Fibroblast of lung (primary cell): ENCODE data around the gene DNPEP. TPM values are rescaled to one million over a fixed set of nuclear protein-coding genes. Genes with fewer than 3 reads are reported as not detected.

Experiments
- DNase-seq, 2 donors: peaks; one replicate each; pipeline versions ENCODE4 v3.0.0 to v3.0.0-alpha.2; 2010; ENCODE audit warnings: low read depth in 2 of 2
- H2AFZ ChIP-seq: 2 replicates; pipeline ENCODE4 v1.5.1; 2012; ENCODE audit warnings: low read length, control low read depth, inconsistent platforms
- H3K27ac ChIP-seq: 2 replicates; pipeline ENCODE4 v1.5.1; 2011; ENCODE audit warnings: low read length, control low read depth; ENCODE audit not compliant: insufficient read depth
- H3K27me3 ChIP-seq: 2 replicates; pipeline ENCODE4 v1.5.1; 2011; ENCODE audit warnings: mild to moderate bottlenecking, low read length; ENCODE audit not compliant: control insufficient read depth, insufficient read depth
- H3K36me3 ChIP-seq: 2 replicates; pipeline ENCODE4 v1.5.1; 2011; ENCODE audit warnings: low read length; ENCODE audit not compliant: control insufficient read depth, insufficient read depth
- H3K4me1 ChIP-seq: 2 replicates; pipeline ENCODE4 v1.5.1; 2011; ENCODE audit warnings: low read length; ENCODE audit not compliant: control insufficient read depth, insufficient read depth; ENCODE audit errors: extremely low read depth
- H3K4me2 ChIP-seq: 2 replicates; pipeline ENCODE4 v1.5.1; 2011; ENCODE audit warnings: low read length, control low read depth; ENCODE audit not compliant: insufficient read depth; ENCODE audit errors: extremely low read depth
- H3K4me3 ChIP-seq, 4 experiments: fragments of 200-600 bp in 1 of 4; sonication (generic) in 1 of 4; replicated peaks in 1 of 4; 2 replicates each; pipeline ENCODE4 v1.5.1; 2011 to 2016; ENCODE audit warnings: low read length in 4 of 4, low read depth in 3 of 4, mild to moderate bottlenecking in 3 of 4, control low read depth in 2 of 4, inconsistent platforms in 1 of 4, mixed read lengths in 1 of 4; ENCODE audit not compliant: insufficient read depth in 1 of 4; ENCODE audit errors: control extremely low read depth in 1 of 4
- H3K79me2 ChIP-seq: 2 replicates; pipeline ENCODE4 v1.5.1; 2012; ENCODE audit warnings: mild to moderate bottlenecking, low read length, inconsistent platforms; ENCODE audit not compliant: control insufficient read depth, insufficient read depth
- H3K9ac ChIP-seq: 2 replicates; pipeline ENCODE4 v1.5.1; 2011; ENCODE audit warnings: mild to moderate bottlenecking, low read length, control low read depth; ENCODE audit not compliant: insufficient read depth
- H3K9me3 ChIP-seq: 2 replicates; pipeline ENCODE4 v1.5.1; 2012; ENCODE audit warnings: low read depth, low read length; ENCODE audit not compliant: control insufficient read depth, insufficient read depth
- H4K20me1 ChIP-seq: 2 replicates; pipeline ENCODE4 v1.5.1; 2011; ENCODE audit warnings: low read length; ENCODE audit not compliant: control insufficient read depth, insufficient read depth; ENCODE audit errors: extremely low read depth
- CTCF ChIP-seq, 2 donors: IDR thresholded peaks in 1 of 2; conservative IDR thresholded peaks in 1 of 2; 1 replicate in 1 of 2; 2 replicates in 1 of 2; pipeline ENCODE4 v1.5.1; 2011 to 2012; ENCODE audit warnings: low read length in 2 of 2, control low read depth in 1 of 2, inconsistent platforms in 1 of 2, low read depth in 1 of 2, mild to moderate bottlenecking in 1 of 2
- EZH2 ChIP-seq: IDR thresholded peaks from 2 replicates; pipeline ENCODE4 v1.5.1; 2012; ENCODE audit warnings: low read length, control low read depth, mild to moderate bottlenecking; ENCODE audit errors: missing control alignments
- polyA plus RNA-seq, 2 donors: library from polyadenylated mRNA; depleted of rRNA in 1 of 2; stranded (reverse) in 1 of 2; unstranded in 1 of 2; fragments of >200 nt; gene quantifications; 2 replicates each; pipeline ENCODE4 v1.2.1, GENCODE V29; 2011 to 2012; ENCODE audit warnings: missing spikeins in 1 of 2
- total RNA-seq: library from RNA; depleted of rRNA; stranded (reverse); fragments of >200 nt; gene quantifications from 2 replicates; pipeline ENCODE4 v1.2.1, GENCODE V29; 2014

The DNPEP gene
- total and polyA plus RNA-seq, 2 donors (not counting 1 experiment from before 2014, with no cell fraction given), result 38.2 to 72.5 TPM

GRCh38 chr2:219362072-219362471 is 25.6 kb downstream of the DNPEP start:
- H3K4me3 ChIP-seq, result no peak overlapping the region
- H3K9me3 ChIP-seq, result no peaks in the 10 kb centered on the region
- no peaks in the 10 kb centered on the region for H4K20me1 ChIP-seq
- no peak overlapping the region for H2AFZ ChIP-seq
- H3K27ac ChIP-seq, result no peak overlapping the region
- H3K27me3 ChIP-seq, result peaks cover 29% of the 10 kb centered on the region
- no peak for DNase-seq
- H3K79me2 ChIP-seq, result no peaks in the 10 kb centered on the region
- peaks cover 6% of the 10 kb centered on the region for H3K4me1 ChIP-seq
- H3K36me3 ChIP-seq, result no peaks in the 10 kb centered on the region
- no peak for TF ChIP-seq CTCF (conservative IDR thresholded peaks at IDR 0.05 in 1 of 2, IDR thresholded peaks at IDR 0.05 in 1 of 2; ENCODE audit: low read depth in 1 of 2, low read length in 2 of 2)
- no peak for TF ChIP-seq EZH2
- no peak overlapping the region for H3K9ac ChIP-seq
- no peak overlapping the region for H3K4me2 ChIP-seq

GRCh38 chr2:219358170-219359075 is 29.3 kb downstream of the DNPEP start:
- H3K9ac ChIP-seq, result no peak overlapping the region
- H2AFZ ChIP-seq, result no peak overlapping the region
- H3K36me3 ChIP-seq, result no peaks in the 10 kb centered on the region
- peaks cover 6% of the 10 kb centered on the region for H3K4me1 ChIP-seq
- H3K4me3 ChIP-seq, result peak overlapping the region in 1 of 4 experiments; percentile 38
- H3K79me2 ChIP-seq, result no peaks in the 10 kb centered on the region
- no peak for DNase-seq
- H4K20me1 ChIP-seq, result no peaks in the 10 kb centered on the region
- H3K9me3 ChIP-seq, result no peaks in the 10 kb centered on the region
- TF ChIP-seq CTCF (conservative IDR thresholded peaks at IDR 0.05 in 1 of 2, IDR thresholded peaks at IDR 0.05 in 1 of 2; ENCODE audit: low read depth in 1 of 2, low read length in 2 of 2) (no peak), EZH2 (peak; percentile 98)
- no peak overlapping the region for H3K27ac ChIP-seq
- peaks cover 39% of the 10 kb centered on the region for H3K27me3 ChIP-seq
- no peak overlapping the region for H3K4me2 ChIP-seq

GRCh38 chr2:219356834-219357233 is 30.9 kb downstream of the DNPEP start:
- Histone ChIP-seq H3K27me3 (peaks cover 39% of the 10 kb centered on the region), H3K4me1 (no peaks in the 10 kb centered on the region), H3K9me3 (no peaks in the 10 kb centered on the region), H3K4me2 (no peak overlapping the region), H3K79me2 (no peaks in the 10 kb centered on the region), H3K9ac (no peak overlapping the region), H4K20me1 (no peaks in the 10 kb centered on the region), H3K4me3 (no peak overlapping the region), H3K27ac (no peak overlapping the region), H3K36me3 (no peaks in the 10 kb centered on the region), H2AFZ (no peak overlapping the region)
- TF ChIP-seq EZH2 (no peak), CTCF (conservative IDR thresholded peaks at IDR 0.05 in 1 of 2, IDR thresholded peaks at IDR 0.05 in 1 of 2; ENCODE audit: low read depth in 1 of 2, low read length in 2 of 2) (no peak)
- DNase-seq, result no peak
